Hepatocyte (in vitro differentiated cells): ENCODE measurements around the gene ARL3. TPM values are rescaled to one million over a fixed set of nuclear protein-coding genes. Genes with fewer than 3 reads are reported as not detected.

Experiments
- DNase-seq: peaks from one replicate; pipeline ENCODE4 v3.0.0-alpha.2; 2016; ENCODE audit warnings: low spot score
- H2AFZ ChIP-seq: fragments of 200-600 bp; sonication (generic); 2 replicates; pipeline ENCODE4 v1.6.0; 2016; ENCODE audit warnings: antibody characterized with exemption, mild to moderate bottlenecking
- H3K27ac ChIP-seq: fragments of 200-600 bp; sonication (generic); 2 replicates; pipeline ENCODE4 v1.5.1; 2016; ENCODE audit warnings: mild to moderate bottlenecking
- H3K27me3 ChIP-seq: fragments of 200-600 bp; sonication (generic); 2 replicates; pipeline ENCODE4 v1.6.1; 2016
- H3K36me3 ChIP-seq: fragments of 200-600 bp; sonication (generic); replicated peaks from 2 replicates; pipeline ENCODE4 v1.5.1; 2016; ENCODE audit warnings: low read depth; ENCODE audit not compliant: insufficient read depth
- H3K4me1 ChIP-seq: fragments of 200-600 bp; sonication (generic); 2 replicates; pipeline ENCODE4 v1.5.1; 2016; ENCODE audit warnings: mild to moderate bottlenecking, moderate library complexity; ENCODE audit not compliant: insufficient read depth
- H3K4me2 ChIP-seq: fragments of 200-600 bp; sonication (generic); 2 replicates; pipeline ENCODE4 v1.6.0; 2016
- H3K4me3 ChIP-seq: fragments of 200-600 bp; sonication (generic); 2 replicates; pipeline ENCODE4 v1.5.1; 2016; ENCODE audit warnings: mild to moderate bottlenecking
- H3K79me2 ChIP-seq: fragments of 200-600 bp; sonication (generic); 2 replicates; pipeline ENCODE4 v1.6.0; 2017; ENCODE audit warnings: mild to moderate bottlenecking
- H3K9me2 ChIP-seq: fragments of 200-600 bp; sonication (generic); replicated peaks from 2 replicates; pipeline ENCODE4 v1.6.0; 2017; ENCODE audit warnings: mild to moderate bottlenecking; ENCODE audit not compliant: insufficient read depth
- H3K9me3 ChIP-seq: fragments of 200-600 bp; sonication (generic); 2 replicates; pipeline ENCODE4 v1.5.1; 2016; ENCODE audit warnings: low read depth, mild to moderate bottlenecking
- H4K20me1 ChIP-seq: fragments of 200-600 bp; sonication (generic); 2 replicates; pipeline ENCODE4 v1.6.0; 2016; ENCODE audit warnings: mild to moderate bottlenecking; ENCODE audit not compliant: insufficient read depth, poor library complexity, severe bottlenecking
- CTCF ChIP-seq: fragments of 200-600 bp; sonication (generic); IDR thresholded peaks from 2 replicates; pipeline ENCODE4 v1.5.1; 2016; ENCODE audit warnings: antibody characterized with exemption, mild to moderate bottlenecking; ENCODE audit not compliant: poor library complexity
- EZH2 ChIP-seq: fragments of 200-600 bp; sonication (generic); IDR thresholded peaks from 2 replicates; pipeline ENCODE4 v1.6.1; 2016; ENCODE audit warnings: antibody characterized with exemption, mild to moderate bottlenecking, borderline replicate concordance
- EZH2phosphoT487 ChIP-seq: fragments of 200-600 bp; sonication (generic); IDR thresholded peaks from one replicate; pipeline ENCODE4 v1.6.1; 2018; ENCODE audit warnings: antibody characterized with exemption, mild to moderate bottlenecking, low read depth, moderate library complexity; ENCODE audit not compliant: unreplicated experiment, severe bottlenecking
- WGBS: methylation state at CpG from one replicate; pipeline ENCODE4 v1.1.6; 2016; ENCODE audit warnings: low lambda C conversion rate; ENCODE audit errors: missing lambda C conversion rate; 5-methylcytosine and 5-hydroxymethylcytosine counted together
- polyA plus RNA-seq: library from polyadenylated mRNA; unstranded; fragments of >200 nt; fragmentation: Nextera tagmentation; extraction: Ambion mirVana; gene quantifications from 2 replicates; pipeline ENCODE4 v1.2.1, GENCODE V29; 2016
- total RNA-seq: library from RNA; depleted of rRNA; stranded (reverse); fragments of >200 nt; gene quantifications from 2 replicates; pipeline ENCODE4 v1.2.3, GENCODE V29; 2014

Gene ARL3
- total and polyA plus RNA-seq, 2 experiments from 2014 or later, result 6.4 to 16.5 TPM

- H2AFZ ChIP-seq, result no peak overlapping the region
- no peaks in the 10 kb centered on the region for H3K9me3 ChIP-seq
- H3K4me3 ChIP-seq, result peak overlapping the region; percentile 58
- DNase-seq, result peak; percentile 80
- 1% methylated on average over 12 of the region's 12 CpGs for WGBS
- H3K27ac ChIP-seq, result peak overlapping the region; percentile 98
- H3K9me2 ChIP-seq, result no peaks in the 10 kb centered on the region
- TF ChIP-seq EZH2 (no peak), CTCF (no peak), EZH2phosphoT487 (no peak)
- peaks cover 48% of the 10 kb centered on the region for H4K20me1 ChIP-seq
- H3K79me2 ChIP-seq, result peaks cover 61% of the 10 kb centered on the region
- H3K36me3 ChIP-seq, result no peaks in the 10 kb centered on the region
- H3K27me3 ChIP-seq, result no peaks in the 10 kb centered on the region
- peaks cover 38% of the 10 kb centered on the region for H3K4me1 ChIP-seq
- peak overlapping the region; percentile 93 for H3K4me2 ChIP-seq
These were observed 68.8 kb downstream of the ARL3 start for GRCh38 chr10:102645388-102645740.

DNA sequence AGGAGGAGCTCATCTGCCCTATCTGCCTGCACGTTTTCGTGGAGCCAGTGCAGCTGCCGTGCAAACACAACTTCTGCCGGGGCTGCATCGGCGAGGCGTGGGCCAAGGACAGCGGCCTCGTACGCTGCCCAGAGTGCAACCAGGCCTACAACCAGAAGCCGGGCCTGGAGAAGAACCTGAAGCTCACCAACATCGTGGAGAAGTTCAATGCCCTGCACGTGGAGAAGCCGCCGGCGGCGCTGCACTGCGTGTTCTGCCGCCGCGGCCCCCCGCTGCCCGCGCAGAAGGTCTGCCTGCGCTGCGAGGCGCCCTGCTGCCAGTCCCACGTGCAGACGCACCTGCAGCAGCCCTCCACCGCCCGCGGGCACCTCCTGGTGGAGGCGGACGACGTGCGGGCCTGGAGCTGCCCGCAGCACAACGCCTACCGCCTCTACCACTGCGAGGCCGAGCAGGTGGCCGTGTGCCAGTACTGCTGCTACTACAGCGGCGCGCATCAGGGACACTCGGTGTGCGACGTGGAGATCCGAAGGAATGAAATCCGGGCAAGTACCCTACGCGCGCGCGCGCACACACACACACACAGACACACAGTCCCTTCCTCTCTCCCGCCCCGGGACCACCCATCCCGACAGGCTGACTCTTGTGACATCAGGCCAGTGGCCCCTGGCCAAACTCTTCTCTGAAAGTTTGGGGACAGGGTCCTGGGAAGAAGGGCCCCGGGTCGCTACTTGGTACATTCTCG is 69.4 kb downstream of the ARL3 start:
- H2AFZ ChIP-seq, result peak overlapping the region; percentile 15
- peak; percentile 92 for DNase-seq
- peaks cover 43% of the 10 kb centered on the region for H4K20me1 ChIP-seq
- H3K27me3 ChIP-seq, result no peaks in the 10 kb centered on the region
- H3K36me3 ChIP-seq, result no peaks in the 10 kb centered on the region
- peak overlapping the region; percentile 58 for H3K4me3 ChIP-seq
- peaks cover 33% of the 10 kb centered on the region for H3K4me1 ChIP-seq
- peaks cover 56% of the 10 kb centered on the region for H3K79me2 ChIP-seq
- WGBS, result under 1% methylated on average over 44 of the region's 62 CpGs
- no peak for TF ChIP-seq EZH2phosphoT487
- peak; percentile 54 for TF ChIP-seq CTCF
- no peak for TF ChIP-seq EZH2
- no peaks in the 10 kb centered on the region for H3K9me2 ChIP-seq
- H3K27ac ChIP-seq, result peak overlapping the region; percentile 98
- H3K4me2 ChIP-seq, result peak overlapping the region; percentile 93
- no peaks in the 10 kb centered on the region for H3K9me3 ChIP-seq

DNA sequence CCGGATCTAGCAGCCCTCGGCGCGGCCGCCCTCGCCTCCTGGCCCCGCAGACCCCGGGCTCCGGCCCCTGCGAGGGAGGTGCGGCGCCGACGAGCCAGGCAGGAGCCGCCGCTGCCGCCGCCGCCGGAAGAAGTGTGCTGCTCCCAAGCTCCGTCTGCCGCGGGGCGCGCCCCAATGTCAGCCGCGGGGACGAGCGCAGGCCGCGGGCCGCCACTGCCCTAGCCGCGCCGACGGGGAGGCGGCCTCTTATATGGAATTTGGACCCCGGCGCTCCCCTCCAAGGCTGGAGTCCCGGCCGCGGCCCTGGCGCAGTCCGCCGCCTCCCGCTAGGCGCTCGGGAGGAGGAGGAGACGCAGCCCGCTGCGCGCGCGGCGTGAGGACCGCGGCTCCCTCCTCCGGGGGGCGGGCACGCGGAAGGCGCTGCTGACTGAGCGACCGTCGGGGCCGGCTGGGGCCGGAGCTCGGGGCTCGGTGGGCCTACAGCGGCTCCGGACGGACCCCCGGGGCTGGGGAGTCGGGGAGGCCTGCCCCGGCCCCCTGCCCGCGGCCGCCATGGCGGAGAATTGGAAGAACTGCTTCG is 70.0 kb downstream of the ARL3 start, which contains the start of gene TRIM8:
Gene TRIM8, plus strand, starts transcription at position 414 of the 580 bp plus-strand sequence. Its CDS starts 139 bp downstream, at position 553.
- Histone ChIP-seq H2AFZ (peak within 1 kb of the TSS; percentile 32), H3K27ac (peak within 1 kb of the TSS; percentile 98), H3K79me2 (peaks cover 49% of the 10 kb centered on the region), H4K20me1 (peaks cover 36% of the 10 kb centered on the region), H3K4me3 (peak within 1 kb of the TSS; percentile 58), H3K27me3 (no peaks in the 10 kb centered on the region), H3K9me3 (no peaks in the 10 kb centered on the region), H3K9me2 (no peaks in the 10 kb centered on the region), H3K4me2 (peak within 1 kb of the TSS; percentile 93), H3K36me3 (no peaks in the 10 kb centered on the region), H3K4me1 (peaks cover 26% of the 10 kb centered on the region)
- TF ChIP-seq CTCF (no peak), EZH2 (no peak), EZH2phosphoT487 (no peak)
- peak; percentile 84 for DNase-seq
- 2% methylated on average over 39 of the region's 80 CpGs for WGBS
